Measurements from ENCODE around the gene MFSD12.

The MFSD12 gene

DNA sequence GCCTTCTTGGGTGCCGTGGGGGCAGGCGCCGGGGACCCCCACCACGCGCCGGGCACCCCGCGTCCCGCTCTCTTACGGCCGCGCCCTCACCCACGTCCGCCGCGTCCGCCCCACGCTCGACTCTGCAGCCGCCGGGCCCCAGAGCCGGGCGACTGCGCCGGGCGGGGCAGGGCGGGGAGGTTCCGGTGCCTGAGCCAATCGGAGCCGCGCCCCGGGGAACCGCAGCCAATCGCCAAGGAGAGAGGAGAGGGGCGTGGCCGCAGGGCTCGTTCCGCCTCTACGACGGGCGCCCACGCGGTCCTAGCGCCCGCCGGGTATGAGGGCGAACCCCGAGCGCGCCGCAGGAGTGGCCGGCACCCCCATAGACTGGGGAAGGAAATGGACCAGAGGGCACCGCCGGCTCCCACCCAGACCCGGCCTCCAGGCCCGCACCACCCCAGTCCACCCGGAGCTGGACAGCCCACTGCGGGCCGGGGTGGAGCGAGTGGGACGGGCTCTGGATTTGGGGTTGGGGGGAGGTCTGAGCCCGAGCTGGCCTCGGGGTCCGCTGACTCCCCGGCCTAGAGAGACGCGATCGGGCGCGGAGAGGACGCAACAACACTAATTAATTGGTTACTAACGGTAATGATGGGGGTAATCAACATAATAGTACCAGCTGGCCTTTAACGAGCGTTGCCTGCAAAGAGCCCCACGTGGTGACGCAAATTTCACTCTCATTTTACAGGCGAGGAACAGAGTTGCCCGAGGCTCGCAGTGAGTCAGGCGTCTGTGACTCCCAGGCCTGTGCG, at the start of gene MFSD12:
TSS of gene MFSD12 (minus strand) at position 126 of the 788 bp plus-strand sequence. CDS start 183 bp downstream, outside the sequence.
- DNase-seq = peak; percentile 92

DNA sequence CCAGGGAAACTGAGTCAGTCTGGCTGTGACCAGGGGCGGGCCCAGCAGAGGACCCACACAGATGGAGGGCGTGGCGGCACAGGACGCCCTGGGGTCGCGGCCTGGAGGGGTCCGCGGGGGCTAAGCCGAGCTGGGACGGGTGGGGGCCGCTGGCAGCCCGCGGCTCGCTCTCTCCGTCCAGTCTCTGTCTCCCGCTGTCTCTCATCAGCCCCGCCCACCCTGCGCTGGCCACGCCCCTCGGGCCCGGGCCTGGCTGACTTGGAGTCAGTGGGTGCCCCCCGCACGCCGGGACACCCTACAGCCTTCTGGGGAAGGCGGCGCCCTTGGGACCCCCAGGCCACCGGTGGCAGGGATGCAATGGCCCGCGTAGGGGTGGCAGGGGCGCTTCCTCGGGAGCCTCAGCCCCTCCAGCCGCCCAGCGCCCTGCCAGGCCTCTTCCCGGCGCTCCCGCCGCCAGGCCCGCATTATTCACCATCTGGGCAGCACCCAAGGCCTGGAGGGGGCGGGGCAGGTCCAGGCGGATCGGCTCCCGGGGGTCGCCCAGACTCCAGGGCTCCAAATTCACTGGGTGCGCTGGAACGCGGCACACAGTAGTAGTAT, 49.4 kb upstream of the MFSD12 start, which contains the start of gene TBXA2R:
TSS of gene TBXA2R (minus strand) at position 186 of the 600 bp plus-strand sequence. CDS start 6,241 bp downstream, outside the sequence.
- peak; percentile 70 for DNase-seq

DNA sequence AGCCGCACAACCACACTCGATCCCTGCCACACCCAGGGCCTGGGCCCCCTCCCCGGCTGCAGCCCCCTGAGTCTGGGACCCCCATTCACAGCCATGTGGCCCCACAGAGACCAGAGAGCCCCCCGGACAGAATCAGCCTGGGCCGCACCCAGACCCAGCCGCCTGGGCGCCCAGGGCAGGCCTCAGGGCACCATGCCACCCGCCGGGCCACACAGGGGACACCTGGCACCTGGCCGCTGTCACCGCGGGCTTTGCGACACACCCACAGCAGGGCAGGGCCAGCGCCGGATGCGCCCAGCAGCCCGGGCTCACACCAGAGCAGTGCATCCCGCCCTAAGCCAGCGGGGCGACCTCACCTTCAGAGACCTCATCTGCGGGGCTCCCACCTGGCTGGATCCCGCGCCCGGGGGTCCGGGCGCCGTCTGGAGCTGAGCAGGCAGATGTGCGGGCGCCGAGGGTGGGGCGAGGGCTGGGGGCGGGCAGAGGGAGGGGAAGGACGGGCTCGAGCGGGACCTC, 48.8 kb upstream of the MFSD12 start:
- DNase-seq = no peak

DNA sequence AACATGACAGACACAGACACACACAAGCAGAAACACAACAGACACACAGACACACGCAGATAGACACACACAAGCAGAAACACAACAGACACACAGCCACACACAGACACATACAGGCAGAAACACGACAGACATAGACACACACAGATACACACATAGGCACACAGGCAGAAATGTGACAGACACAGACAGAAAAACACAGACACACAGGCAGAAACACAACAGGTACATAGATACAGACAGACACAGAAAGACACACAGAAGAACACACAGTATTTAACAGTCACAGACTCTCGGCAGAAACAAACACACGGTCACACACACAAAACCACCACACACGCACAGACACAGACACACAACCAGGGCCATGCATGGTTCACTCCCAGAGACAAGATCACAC, 48.4 kb upstream of the MFSD12 start:
- no peak for DNase-seq

DNA sequence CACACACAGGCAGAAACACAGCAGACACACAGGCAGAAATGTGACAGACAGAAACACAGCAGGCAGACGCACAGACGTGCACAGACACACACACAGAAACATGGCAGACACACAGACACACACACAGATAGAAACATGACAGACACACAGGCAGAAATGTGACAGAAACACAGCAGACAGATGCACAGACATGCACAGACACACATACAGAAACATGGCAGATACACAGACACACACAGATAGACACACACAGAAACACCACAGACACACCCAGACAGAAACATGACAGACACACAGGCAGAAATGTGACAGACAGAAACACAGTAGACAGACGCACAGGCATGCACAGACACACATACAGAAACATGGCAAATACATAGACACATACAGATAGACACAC, 48.0 kb upstream of the MFSD12 start:
- DNase-seq = no peak

DNA sequence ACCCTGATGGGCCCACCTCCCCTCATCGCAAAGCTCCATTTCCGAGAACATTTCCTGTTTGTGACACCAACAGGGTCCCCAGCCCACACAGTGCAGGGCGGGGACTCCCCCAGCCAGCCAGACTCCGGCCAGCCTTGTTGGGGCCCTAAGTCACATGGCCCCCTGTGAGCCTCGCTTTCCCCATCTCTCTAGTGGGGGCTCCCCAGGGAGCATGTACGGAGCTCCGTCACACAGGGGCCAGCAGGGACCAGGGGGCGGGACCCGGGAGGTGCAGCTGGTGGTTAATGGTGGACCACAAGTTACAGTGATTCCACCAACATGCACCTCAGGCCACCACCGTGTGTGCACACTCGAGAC, 47.6 kb upstream of the MFSD12 start:
- DNase-seq = no peak

DNA sequence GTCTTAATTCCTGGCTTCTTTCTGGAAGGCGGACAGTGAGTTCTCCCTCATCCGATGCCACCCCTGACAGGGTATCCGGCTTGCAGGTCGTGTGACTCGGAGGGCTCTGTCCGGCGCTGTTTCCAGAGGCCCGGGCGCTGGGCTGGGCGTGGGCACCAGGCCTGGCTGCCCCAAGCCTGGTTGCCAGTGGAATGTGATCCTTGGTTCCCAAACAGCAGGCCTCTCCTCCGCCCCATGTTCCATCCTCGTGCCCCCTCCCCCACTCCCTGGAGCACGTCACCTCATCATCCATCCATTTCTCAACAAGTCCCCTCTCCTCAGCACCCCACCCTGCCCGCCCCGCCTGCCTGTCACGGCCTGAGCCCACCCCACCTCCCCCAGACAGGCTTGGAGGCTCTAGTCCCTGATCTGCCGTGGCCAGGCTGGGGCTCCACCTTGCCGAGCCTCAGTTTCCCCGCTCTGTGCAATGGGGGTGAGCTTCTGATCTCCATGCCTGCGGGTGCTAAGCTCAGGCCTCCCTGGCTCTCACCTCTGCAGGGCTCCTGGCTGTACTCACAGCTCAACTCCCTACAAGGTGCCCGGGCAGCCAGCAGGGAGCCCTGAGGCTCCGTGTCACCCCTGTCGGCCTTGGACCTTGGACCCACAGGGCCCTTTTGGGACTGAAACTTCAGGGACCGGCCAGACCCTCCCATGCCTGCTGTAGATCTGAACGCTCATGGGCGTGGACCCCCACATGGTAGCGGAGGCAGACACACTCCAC, 47.0 kb upstream of the MFSD12 start:
- no peak for DNase-seq

DNA sequence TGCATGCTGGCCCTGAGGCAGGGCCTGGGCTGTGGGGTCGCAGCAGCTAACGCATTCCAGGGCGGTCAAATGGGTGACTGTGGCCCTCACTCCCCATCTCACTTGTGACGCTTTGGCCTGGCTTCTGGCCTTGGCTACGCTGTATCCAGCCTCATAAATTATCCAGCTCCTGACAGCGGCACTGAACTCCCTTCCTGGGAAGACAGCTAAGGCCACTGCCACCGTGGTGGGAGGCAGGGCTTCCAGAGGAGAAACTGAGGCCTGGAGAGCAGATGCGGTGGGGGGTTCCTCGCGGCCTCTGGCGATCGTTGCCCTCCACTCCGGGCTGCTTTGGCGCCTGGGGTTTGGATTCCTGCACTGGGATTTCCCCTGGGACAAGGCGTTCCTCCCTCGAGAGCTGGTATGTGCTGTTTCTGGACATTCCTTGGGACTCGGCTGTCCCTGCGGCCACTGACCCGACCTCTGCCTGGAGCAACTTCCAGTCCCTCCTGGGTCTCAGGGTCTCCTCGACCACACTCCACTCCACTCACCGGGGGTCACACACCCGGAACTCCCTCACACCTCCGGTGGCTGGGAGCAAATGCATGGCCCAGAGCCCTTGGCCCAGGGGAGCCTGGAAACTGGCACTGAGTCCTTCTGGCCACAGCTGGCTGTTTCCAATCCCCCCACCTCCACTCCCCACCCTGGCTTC, 45.9 kb upstream of the MFSD12 start:
- no peak for DNase-seq

DNA sequence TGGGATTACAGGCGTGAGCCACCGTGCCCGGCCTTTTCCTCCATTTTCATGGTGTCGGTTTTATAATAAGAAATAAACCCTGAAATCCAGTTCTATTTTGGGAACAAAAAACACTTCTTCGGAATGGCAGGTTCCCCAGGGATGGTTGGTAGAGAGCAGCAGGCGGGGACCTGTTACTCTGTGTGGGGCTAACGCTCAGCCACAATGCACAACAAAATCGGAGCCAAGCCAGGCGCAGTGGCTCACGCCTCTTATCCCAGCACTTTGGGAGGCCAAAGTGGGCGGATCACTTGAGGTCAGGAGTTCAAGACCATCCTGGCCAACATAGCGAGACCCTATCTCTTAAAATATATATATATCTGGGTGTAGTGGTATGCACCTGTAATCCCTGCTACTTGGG, 43.6 kb upstream of the MFSD12 start:
- no peak for DNase-seq

DNA sequence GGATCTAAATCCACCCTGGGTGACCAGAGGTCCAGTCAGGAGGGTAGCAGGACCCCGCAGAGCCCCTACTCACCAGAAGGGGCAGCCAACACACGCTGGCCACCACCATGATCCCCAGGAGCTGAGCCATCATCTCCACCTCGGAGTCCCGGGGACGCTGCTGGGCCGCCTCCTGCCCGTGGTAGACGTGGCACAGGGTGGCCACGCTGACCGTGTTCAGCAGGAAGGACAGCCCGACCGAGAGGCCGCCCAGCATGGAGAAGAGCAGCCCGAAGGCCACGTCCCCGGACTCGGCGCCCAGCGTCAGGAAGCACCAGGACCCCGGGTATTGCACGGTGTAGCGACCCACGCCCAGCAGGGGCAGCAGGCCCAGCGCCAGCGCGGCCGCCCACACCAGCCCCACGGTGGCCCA, 42.4 kb upstream of the MFSD12 start:
- DNase-seq = no peak

DNA sequence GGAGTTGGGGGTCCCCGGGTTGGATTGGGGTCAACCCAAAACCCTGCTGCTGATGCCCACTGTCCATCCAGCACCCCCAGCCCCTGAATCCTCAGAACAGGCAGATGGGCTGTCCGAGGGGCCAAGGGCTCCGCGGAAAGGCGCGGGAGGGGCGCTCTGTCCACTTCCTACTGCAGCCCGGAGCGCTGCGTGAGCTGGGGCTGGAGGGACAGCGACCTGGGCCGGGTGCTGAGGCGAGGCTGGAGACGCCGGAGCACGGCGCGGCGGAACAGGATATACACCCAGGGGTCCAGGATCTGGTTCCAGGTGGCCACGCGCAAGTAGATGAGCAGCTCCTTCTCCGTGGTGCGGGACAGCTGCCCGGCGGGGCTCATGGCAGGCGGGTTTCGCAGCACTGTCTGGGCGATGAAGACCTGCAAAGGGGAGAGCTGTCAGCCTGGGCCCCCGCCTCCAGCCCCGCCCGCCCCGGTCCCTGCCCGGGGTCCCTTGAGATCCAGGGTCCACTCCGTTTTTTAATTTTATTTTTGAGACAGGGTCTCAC, 38.2 kb upstream of the MFSD12 start:
- no peak for DNase-seq

DNA sequence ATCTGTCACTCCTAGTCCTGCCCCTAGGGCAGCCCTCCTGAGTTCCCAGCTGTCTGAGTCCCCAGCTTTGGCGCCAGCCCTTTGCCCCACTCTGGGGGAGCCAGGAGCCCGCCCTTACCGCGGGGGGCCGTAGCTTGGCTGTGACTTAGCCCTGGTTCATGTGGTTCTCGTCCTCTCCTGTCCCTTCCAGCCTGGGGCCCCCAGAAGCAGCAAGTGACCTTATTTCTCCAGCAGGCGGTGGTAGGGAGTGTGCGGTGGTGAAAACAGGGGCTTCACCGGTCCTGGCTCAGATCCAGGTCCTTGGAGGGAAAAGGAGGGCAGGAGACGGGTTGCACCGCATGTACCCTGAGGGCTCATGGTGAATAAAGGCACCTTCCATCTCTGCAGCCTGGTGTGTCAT, 35.8 kb upstream of the MFSD12 start:
- no peak for DNase-seq

DNA sequence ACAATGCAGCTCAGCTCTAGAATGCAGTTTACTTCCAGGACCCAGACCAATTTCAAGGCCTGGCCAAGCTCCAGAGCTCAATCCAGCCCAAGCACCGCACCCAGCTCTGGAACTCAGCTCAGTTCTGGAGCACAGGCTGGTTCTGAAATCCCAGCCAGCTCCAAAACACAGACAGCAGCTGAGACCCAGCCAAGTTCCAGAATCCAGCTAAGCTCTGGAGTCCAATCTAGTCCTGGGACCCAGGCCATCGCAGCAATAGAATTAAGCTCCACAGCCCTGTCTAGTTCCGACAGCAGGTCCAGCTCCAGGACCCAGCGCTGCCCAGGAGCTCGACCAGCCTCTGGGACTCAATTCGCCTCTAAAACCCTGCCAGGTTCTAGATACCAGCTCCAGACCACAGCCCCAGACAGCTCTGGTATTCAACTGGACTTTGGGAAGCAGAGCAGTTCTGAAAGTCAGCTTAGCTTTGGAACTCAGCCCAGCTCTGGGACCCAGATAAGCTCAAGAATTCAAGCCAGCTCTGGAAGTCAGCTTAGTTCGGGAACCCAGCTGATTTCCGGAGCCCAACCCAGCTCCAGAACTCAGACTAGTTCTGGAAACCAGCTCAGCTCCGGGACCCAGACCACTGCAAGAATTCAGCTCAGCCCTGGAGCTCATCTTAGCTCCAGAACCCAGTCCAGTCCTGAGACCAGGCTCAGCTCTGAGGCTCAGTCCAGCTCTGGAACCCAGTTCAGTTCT, 34.7 kb upstream of the MFSD12 start:
- no peak for DNase-seq

DNA sequence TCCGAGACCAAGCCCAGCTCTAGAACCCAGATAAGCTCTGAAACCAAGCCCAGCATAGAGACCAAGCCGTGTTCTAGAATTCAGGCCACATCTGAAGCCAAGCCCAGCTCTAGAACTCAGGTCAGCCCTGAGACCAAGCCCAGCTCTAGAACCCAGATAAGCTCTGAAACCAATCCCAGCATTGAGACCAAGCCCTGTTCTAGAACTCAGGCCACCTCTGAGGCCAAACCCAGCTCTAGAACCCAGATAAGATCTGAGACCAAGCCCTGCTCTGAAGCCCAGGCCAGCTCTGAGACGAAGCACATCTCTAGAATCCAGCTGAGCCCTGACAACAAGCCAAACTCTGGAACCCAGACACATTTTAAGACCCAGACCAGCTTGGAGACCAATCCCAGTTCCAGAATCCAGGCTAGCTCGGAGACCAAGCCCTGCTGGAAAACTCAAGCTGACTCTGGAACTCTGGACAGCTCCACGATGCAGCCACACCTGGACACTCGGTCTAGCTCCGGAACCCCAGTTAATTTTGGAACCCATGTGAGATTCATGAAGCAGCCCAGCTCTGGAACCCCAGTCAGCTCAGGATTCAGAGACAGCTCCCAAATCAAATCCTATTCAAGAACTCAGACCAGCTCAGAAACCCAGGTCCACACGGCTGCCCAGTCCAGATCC, 33.7 kb upstream of the MFSD12 start:
- no peak for DNase-seq

DNA sequence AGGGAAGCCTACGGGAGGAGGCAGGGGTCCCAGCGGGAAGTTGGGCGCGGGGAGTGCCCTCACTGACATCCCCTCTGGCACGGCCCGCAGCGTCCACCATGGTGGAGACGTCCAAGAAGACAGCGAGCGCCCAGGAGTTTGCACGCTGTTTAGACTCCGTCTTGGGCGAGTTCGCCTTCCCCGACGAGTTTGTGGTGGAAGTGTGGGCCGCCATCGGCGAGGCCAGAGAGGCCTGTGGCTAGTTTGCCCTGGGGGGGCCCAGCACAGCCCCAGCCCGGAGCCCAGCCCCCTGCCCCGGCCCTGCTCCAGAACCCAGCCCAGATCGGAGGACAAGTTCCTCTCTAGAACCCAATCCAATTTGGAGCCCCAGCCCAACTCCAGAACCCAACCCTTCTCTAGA, 32.6 kb upstream of the MFSD12 start:
- DNase-seq = no peak

DNA sequence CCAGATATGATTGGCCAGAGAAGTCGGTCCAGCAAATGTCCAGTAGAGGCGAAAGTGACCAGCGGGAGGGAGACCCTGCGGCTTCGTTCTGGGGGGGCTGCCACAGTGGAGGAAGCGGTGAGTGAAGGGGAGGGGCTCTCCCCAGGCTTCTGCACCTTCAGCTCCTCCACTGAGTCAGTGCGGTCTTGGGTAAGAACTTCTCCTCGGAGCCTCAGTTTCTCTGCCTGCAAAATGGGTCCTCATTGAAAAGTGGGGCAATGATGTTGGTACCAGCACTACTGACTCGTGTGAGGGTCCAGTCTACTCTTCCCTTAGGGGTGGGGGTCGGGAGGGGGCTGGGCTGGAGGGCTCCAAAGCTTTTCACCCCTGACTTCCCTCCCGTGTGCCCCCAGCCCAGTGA, 32.1 kb upstream of the MFSD12 start:
- no peak for DNase-seq

DNA sequence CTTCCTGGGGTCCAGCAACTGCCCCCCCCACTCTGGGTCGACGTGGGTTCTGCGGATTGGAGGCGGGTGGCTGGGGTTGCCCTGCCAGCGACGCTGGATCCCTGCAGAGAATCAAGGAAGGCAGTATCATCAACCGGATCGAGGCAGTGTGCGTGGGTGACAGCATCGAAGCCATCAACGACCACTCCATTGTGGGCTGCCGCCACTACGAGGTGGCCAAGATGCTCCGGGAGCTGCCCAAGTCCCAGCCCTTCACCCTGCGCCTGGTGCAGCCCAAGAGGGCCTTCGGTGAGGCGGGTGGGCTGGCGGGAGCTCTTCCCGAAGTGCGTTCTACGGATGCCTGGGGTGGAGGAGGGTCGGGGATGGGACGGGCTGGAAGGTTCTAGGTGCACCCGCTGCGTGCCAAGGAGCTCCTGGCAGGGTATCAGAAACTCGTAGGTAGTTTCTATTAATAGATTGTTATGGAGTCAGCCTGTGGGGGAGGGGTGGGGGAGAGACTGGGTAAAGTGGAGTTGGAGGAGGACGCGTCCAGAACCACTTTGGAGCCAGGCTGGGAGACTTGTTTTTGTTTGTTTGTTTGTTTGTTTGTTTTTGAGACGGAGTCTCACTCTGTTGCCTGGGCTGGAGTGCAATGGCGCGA, 29.4 kb upstream of the MFSD12 start:
- DNase-seq = no peak

DNA sequence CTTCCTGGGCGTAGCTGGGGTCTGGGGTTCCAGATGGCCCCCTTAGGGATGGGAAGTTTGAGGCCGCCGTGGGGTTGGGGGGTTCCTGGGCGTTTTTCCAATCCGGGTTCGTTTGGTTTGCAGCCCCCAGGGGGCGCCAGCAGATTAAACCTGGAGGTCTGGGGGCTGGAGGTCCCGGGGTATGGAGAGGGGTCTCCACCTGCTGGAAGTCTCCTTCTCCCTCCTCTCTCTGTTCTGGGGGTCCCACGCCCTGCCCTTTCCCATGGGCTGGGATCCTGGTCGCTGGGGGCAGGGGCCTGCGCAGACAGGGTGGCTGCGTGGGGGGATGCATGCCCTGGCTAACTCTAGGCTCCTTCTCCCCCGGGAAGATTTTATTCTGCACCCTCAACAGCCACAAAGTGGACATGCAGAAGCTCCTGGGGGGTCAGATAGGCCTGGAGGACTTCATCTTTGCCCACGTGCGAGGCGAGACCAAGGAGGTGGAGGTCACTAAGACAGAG, 28.8 kb upstream of the MFSD12 start:
- DNase-seq = no peak

DNA sequence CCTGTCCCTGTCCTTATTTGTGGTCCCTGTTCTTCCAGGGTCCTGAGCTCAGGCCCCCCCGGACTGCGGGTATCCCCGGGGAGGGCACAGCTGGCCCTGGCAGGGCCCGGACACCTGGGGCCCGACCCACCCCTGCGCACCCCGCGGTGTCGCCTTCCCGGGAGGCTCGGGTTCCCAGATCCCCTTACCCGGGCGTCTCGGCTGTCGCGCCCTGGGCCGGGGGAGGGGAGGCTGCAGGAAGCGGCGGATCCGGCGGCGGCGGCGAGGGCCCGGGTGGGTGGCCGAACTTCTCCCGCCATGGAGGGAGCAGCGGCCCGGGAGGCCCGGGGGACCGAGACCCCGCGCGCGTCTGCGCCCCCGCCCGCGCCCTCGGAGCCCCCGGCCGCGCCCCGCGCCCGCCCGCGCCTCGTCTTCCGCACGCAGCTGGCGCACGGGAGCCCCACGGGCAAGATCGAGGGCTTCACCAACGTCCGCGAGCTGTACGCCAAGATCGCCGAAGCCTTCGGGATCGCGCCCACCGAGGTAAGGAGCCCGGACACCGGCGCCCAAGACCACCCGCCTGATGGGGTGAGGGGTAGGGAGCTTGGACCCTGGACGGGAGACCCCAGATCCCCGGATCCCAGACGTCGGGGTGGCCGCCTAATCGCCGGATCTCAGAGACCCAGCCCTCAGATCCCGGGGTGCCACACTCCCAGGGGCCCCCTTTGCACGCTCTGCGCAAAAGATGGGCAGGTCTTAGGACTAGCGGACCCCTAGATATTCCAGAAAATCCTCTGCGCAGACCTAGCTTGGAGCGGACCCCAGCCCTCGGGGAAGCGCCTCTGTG, 28.1 kb upstream of the MFSD12 start, which contains the start of gene GIPC3:
TSS of gene GIPC3 (plus strand) at position 178 of the 826 bp plus-strand sequence. CDS start at position 298, 120 bp downstream.
- no peak for DNase-seq

All from fibroblast of skin of right biceps (primary cell).